ENCODE data around the gene ZKSCAN1.

ZKSCAN1 gene

GRCh38 chr7:100075418-100075817 lies 60.0 kb downstream of the ZKSCAN1 start:
- Histone ChIP-seq H2BK5ac (ENCODE audit: low read depth, low read length, poor library complexity) (no peak overlapping the region), H3K4me2 (ENCODE audit: low read length) (no peak overlapping the region), H3K4me1 (ENCODE audit: control insufficient read depth in 1 of 2, insufficient read depth in 2 of 2, low read length in 2 of 2) (peaks cover 1 to 4% of the 10 kb centered on the region in 2 experiments), H3K23ac (ENCODE audit: low read length) (no peak overlapping the region), H3K27me3 (ENCODE audit: insufficient read depth, low read length) (no peaks in the 10 kb centered on the region), H2AK5ac (ENCODE audit: low read length) (no peak overlapping the region), H3K79me2 (ENCODE audit: control insufficient read depth, insufficient read depth, low read length, poor library complexity) (peaks cover 7% of the 10 kb centered on the region), H3K27ac (ENCODE audit: low read depth, low read length) (no peak overlapping the region), H2BK12ac (ENCODE audit: low read length) (no peak overlapping the region), H4K12ac (ENCODE audit: low read depth, low read length) (no peak overlapping the region), H3K14ac (ENCODE audit: low read length) (no peak overlapping the region), H3K79me1 (ENCODE audit: low read length) (no peaks in the 10 kb centered on the region), H3K4ac (ENCODE audit: low read depth, low read length) (no peak overlapping the region), H2AFZ (ENCODE audit: insufficient read depth, low read length, poor library complexity) (no peak overlapping the region), H3K36me3 (ENCODE audit: control insufficient read depth in 1 of 2, insufficient read depth in 2 of 2, low read length in 2 of 2) (peaks cover 73 to 81% of the 10 kb centered on the region in 2 experiments), H3K9me3 (ENCODE audit: insufficient read depth, low read depth, low read length) (peaks cover 33% of the 10 kb centered on the region), H4K8ac (ENCODE audit: low read depth, low read length) (no peak overlapping the region), H2BK120ac (ENCODE audit: insufficient read depth, low read length, poor library complexity) (no peak overlapping the region), H3K4me3 (ENCODE audit: low read depth, low read length) (no peak overlapping the region), H3K9ac (ENCODE audit: low read length) (no peak overlapping the region), H3K18ac (ENCODE audit: low read length) (peak overlapping the region; percentile 74), H4K91ac (ENCODE audit: low read depth, low read length) (no peak overlapping the region)
- WGBS (ENCODE audit: extremely low coverage, insufficient coverage, insufficient read length), result no CpG with 5 or more reads among the region's 6 CpGs
- DNase-seq, result no peak

- Histone ChIP-seq H3K14ac (ENCODE audit: low read length) (no peak overlapping the region), H3K4ac (ENCODE audit: low read depth, low read length) (no peak overlapping the region), H3K23ac (ENCODE audit: low read length) (no peak overlapping the region), H4K12ac (ENCODE audit: low read depth, low read length) (no peak overlapping the region), H3K4me3 (ENCODE audit: low read depth, low read length) (no peak overlapping the region), H3K4me1 (ENCODE audit: control insufficient read depth in 1 of 2, insufficient read depth in 2 of 2, low read length in 2 of 2) (peaks cover 2 to 4% of the 10 kb centered on the region in 2 experiments), H3K9me3 (ENCODE audit: insufficient read depth, low read depth, low read length) (peaks cover 18% of the 10 kb centered on the region), H2BK120ac (ENCODE audit: insufficient read depth, low read length, poor library complexity) (no peak overlapping the region), H2BK12ac (ENCODE audit: low read length) (no peak overlapping the region), H2AFZ (ENCODE audit: insufficient read depth, low read length, poor library complexity) (no peak overlapping the region), H2AK5ac (ENCODE audit: low read length) (no peak overlapping the region), H3K27me3 (ENCODE audit: insufficient read depth, low read length) (no peaks in the 10 kb centered on the region), H4K91ac (ENCODE audit: low read depth, low read length) (no peak overlapping the region), H4K8ac (ENCODE audit: low read depth, low read length) (no peak overlapping the region), H3K36me3 (ENCODE audit: control insufficient read depth in 1 of 2, insufficient read depth in 2 of 2, low read length in 2 of 2) (peaks cover 60 to 63% of the 10 kb centered on the region in 2 experiments), H3K79me1 (ENCODE audit: low read length) (peaks cover 6% of the 10 kb centered on the region), H2BK5ac (ENCODE audit: low read depth, low read length, poor library complexity) (no peak overlapping the region), H3K9ac (ENCODE audit: low read length) (no peak overlapping the region), H3K4me2 (ENCODE audit: low read length) (no peak overlapping the region), H3K27ac (ENCODE audit: low read depth, low read length) (no peak overlapping the region), H3K79me2 (ENCODE audit: control insufficient read depth, insufficient read depth, low read length, poor library complexity) (peaks cover 15% of the 10 kb centered on the region), H3K18ac (ENCODE audit: low read length) (no peak overlapping the region)
- no peak for DNase-seq
- WGBS (ENCODE audit: extremely low coverage, insufficient coverage, insufficient read length), result no CpG with 5 or more reads among the region's 4 CpGs
These were observed 61.8 kb downstream of the ZKSCAN1 start for GRCh38 chr7:100077205-100077604.

- Histone ChIP-seq H2BK12ac (ENCODE audit: low read length) (no peak overlapping the region), H3K79me2 (ENCODE audit: control insufficient read depth, insufficient read depth, low read length, poor library complexity) (peaks cover 15% of the 10 kb centered on the region), H4K12ac (ENCODE audit: low read depth, low read length) (no peak overlapping the region), H3K27ac (ENCODE audit: low read depth, low read length) (no peak overlapping the region), H2BK120ac (ENCODE audit: insufficient read depth, low read length, poor library complexity) (no peak overlapping the region), H3K9ac (ENCODE audit: low read length) (no peak overlapping the region), H3K23ac (ENCODE audit: low read length) (no peak overlapping the region), H3K27me3 (ENCODE audit: insufficient read depth, low read length) (no peaks in the 10 kb centered on the region), H3K79me1 (ENCODE audit: low read length) (peaks cover 6% of the 10 kb centered on the region), H2AK5ac (ENCODE audit: low read length) (no peak overlapping the region), H4K91ac (ENCODE audit: low read depth, low read length) (no peak overlapping the region), H3K4me3 (ENCODE audit: low read depth, low read length) (no peak overlapping the region), H3K14ac (ENCODE audit: low read length) (no peak overlapping the region), H3K18ac (ENCODE audit: low read length) (no peak overlapping the region), H3K36me3 (ENCODE audit: control insufficient read depth in 1 of 2, insufficient read depth in 2 of 2, low read length in 2 of 2) (peaks cover 42 to 44% of the 10 kb centered on the region in 2 experiments), H3K4me1 (ENCODE audit: control insufficient read depth in 1 of 2, insufficient read depth in 2 of 2, low read length in 2 of 2) (peaks cover 2 to 4% of the 10 kb centered on the region in 2 experiments), H3K9me3 (ENCODE audit: insufficient read depth, low read depth, low read length) (peaks cover 6% of the 10 kb centered on the region), H4K8ac (ENCODE audit: low read depth, low read length) (no peak overlapping the region), H2BK5ac (ENCODE audit: low read depth, low read length, poor library complexity) (no peak overlapping the region), H3K4ac (ENCODE audit: low read depth, low read length) (peak overlapping the region; percentile 74), H3K4me2 (ENCODE audit: low read length) (no peak overlapping the region), H2AFZ (ENCODE audit: insufficient read depth, low read length, poor library complexity) (no peak overlapping the region)
- no peak for DNase-seq
- WGBS (ENCODE audit: extremely low coverage, insufficient coverage, insufficient read length), result no CpG with 5 or more reads among the region's 7 CpGs
These were observed 63.7 kb downstream of the ZKSCAN1 start for GRCh38 chr7:100079024-100079560.

GRCh38 chr7:100080907-100081534 lies 65.6 kb downstream of the ZKSCAN1 start:
- Histone ChIP-seq H4K91ac (ENCODE audit: low read depth, low read length) (peak overlapping the region; percentile 99), H2AFZ (ENCODE audit: insufficient read depth, low read length, poor library complexity) (peak overlapping the region; percentile 93), H3K14ac (ENCODE audit: low read length) (peak overlapping the region; percentile 99), H3K27me3 (ENCODE audit: insufficient read depth, low read length) (no peaks in the 10 kb centered on the region), H3K27ac (ENCODE audit: low read depth, low read length) (peak overlapping the region; percentile 57), H3K4ac (ENCODE audit: low read depth, low read length) (peak overlapping the region; percentile 99), H3K9ac (ENCODE audit: low read length) (peak overlapping the region; percentile 98), H2AK5ac (ENCODE audit: low read length) (peak overlapping the region; percentile 97), H3K18ac (ENCODE audit: low read length) (peak overlapping the region; percentile 98), H3K9me3 (ENCODE audit: insufficient read depth, low read depth, low read length) (no peaks in the 10 kb centered on the region), H4K12ac (ENCODE audit: low read depth, low read length) (peak overlapping the region; percentile 99), H2BK12ac (ENCODE audit: low read length) (no peak overlapping the region), H3K4me1 (ENCODE audit: control insufficient read depth in 1 of 2, insufficient read depth in 2 of 2, low read length in 2 of 2) (peaks cover 2 to 4% of the 10 kb centered on the region in 2 experiments), H2BK5ac (ENCODE audit: low read depth, low read length, poor library complexity) (peak overlapping the region; percentile 91), H3K4me3 (ENCODE audit: low read depth, low read length) (peak overlapping the region; percentile 99), H3K79me2 (ENCODE audit: control insufficient read depth, insufficient read depth, low read length, poor library complexity) (peaks cover 15% of the 10 kb centered on the region), H2BK120ac (ENCODE audit: insufficient read depth, low read length, poor library complexity) (peak overlapping the region; percentile 95), H3K79me1 (ENCODE audit: low read length) (peaks cover 6% of the 10 kb centered on the region), H3K36me3 (ENCODE audit: control insufficient read depth in 1 of 2, insufficient read depth in 2 of 2, low read length in 2 of 2) (peaks cover 23 to 25% of the 10 kb centered on the region in 2 experiments), H3K4me2 (ENCODE audit: low read length) (peak overlapping the region; percentile 93), H4K8ac (ENCODE audit: low read depth, low read length) (peak overlapping the region; percentile 99), H3K23ac (ENCODE audit: low read length) (peak overlapping the region; percentile 64)
- peak in 1 of 2 donors; percentile 19 for DNase-seq
- WGBS (ENCODE audit: extremely low coverage, insufficient coverage, insufficient read length), result no CpG with 5 or more reads among the region's 34 CpGs

All from trophoblast cell (in vitro differentiated cells and primary cell).